T-helper 2 cell treated with Interferon-gamma antibody and Interleukin-4, amounts not matched to agents 100 ng/mL and 5 ng/mL, for 36 hours (primary cell): ENCODE measurements around the gene CAMK2N1. TPM values are rescaled to one million over a fixed set of nuclear protein-coding genes. Genes with fewer than 3 reads are reported as not detected.
"Not testable (repeated sequence)": the region's sequence is repeated elsewhere in the genome, so short reads cannot be mapped to it uniquely, and the experiment has no call there.

Experiments
- intact Hi-C: fragments of 100-400 bp; cut with micrococcal nuclease; formaldehyde crosslinking; loops from one replicate; pipeline ENCODE4 v1.15.1; 2023
- total RNA-seq: library from RNA; stranded (reverse); gene quantifications from 2 replicates; pipeline ENCODE4 v1.2.3, GENCODE V29; 2022

The CAMK2N1 gene
- total RNA-seq, 1 donor from 2014 or later, result 0.50 TPM

DNA sequence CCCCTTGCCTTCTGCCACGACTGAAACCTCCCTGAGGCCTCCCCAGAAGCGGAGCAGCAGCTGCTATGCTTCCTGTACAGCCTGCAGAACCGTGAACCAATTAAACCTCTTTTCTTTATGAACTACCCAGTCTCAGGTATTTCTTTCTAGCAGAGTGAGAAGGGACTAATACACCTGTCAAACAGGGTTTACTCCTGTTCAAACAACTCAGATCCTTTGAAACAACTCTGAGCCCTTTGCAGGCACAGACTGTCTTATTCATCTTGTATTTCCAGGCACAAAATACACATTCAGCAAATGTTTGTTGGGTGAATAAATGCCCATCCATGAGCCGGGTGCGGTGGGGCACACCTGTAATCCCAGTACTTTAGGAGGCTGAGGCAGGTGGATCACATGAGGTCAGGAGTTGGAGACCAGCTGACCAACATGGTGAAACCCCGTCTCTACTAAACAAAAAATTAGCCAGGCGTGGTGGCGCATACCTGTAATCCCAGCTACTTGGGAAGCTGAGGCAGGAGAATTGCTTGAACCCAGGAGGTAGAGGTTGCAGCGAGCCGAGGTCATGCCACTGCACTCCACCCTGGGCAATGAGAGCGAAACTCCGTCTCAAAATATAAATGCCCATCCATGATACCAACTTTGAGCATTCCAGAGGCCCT lies 10.8 kb upstream of the CAMK2N1 start:
- intact Hi-C loops, result not testable (repeated sequence)

DNA sequence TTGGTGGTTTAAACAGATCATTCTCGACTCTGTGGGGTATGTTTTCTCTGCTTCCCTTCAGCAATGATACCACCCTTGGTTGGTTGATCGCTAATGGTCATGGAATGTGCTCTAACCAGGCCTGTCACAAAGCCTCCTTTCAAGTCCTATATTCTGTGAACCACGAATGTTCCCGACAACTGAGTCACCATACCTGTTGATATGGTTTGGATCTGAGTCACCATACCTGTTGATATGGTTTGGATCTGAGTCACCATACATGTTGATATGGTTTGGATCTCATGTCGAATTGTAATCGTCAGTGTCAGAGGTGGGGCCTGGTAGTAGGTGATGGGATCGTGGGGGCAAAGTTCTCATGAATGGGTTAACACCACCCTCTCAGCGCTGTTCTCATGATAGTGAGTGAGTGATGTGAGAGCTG lies 10.2 kb upstream of the CAMK2N1 start:
- intact Hi-C loops, result no loop called here

DNA sequence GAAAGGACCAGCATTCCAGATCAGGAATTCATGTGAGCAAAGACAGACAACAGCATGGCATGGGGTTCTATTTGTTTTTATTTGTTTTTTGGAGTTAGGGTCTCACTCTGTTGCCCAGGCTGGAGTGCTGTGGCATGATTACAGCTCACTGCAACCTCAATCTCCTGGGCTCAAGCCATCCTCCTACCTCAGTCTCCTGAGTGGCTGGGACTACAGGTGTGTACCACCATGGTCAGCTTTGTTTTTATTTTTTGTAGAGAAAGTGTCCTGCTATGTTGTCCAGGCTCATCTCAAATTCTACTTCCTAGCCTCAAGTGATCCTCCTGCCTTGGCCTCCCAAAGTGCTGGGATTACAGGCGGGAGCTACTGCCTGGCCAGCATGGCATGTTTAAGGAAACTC lies 9.7 kb upstream of the CAMK2N1 start:
- intact Hi-C loops, result no loop called here

DNA sequence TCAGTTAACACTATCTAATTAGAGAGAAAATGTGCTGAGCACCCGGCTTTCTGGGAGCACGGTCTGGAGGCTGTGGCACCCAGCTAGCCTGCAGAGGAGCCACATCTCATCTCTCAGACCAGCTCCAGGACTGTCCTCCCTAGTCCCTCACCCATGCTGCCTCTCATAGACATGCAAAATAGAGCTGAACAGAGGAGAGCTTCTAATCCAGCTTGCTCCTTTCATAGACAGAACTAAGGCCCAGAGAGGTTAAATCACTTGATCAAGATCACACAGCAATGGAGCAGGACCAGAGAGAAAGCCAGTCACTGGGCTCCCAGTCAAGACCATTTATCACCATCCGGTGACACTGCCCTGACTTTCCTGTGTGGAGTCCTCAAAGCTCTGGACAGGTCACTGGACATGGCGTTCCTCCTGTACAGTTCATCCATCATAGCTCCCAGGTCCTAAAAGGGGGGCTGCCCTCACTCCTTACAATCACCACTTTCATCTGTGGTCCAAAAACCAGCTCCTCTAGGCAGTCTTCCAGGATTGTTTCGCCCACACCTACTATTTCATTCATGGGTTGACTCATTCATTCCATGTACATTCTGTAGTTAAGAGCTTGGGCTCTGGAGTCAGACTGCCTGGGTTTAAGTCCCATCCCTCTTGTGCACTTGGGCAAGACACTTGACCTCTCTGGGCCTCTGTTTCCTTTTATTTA lies 8.8 kb upstream of the CAMK2N1 start:
- intact Hi-C loops, result no loop called here

DNA sequence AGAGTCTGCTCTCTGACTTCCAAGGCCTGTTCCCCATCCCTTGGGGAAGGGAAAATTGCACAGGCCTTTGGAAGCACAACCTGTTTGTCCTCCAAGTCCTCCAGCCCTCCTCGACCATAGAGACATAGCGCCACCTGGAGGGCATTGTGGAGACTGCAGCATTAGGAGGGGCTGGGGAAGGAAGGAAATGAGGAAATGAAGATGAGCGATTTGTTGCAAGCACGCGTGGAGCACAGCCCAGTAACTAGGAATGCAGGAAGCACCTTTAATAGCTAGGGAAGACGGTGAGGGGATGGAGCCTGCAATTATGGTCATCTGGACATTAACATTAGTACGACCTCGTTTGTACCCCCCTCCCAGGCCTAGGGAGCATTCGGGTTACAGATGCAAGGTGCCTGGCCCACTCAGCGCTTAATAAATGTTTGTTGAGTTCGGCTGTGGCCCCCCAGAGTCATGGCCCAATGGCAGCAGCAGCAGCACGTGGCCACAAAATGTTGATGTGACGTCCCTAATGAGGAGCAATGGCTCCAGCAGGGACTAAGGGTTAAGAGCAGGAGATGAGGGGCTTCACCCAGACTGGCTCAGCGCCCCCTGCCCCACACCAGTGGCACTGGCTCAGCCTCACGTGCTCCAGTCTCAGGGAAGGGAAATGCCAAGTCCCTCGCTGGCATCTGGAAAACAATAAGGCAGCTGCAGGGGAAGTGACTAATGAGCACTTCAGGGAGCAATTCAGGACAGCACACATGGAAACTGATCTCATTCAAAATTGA lies 8.0 kb upstream of the CAMK2N1 start:
- intact Hi-C loops, result loop anchor here (2.0 kb wide), 1 partner anchor 281 kb away; no protein-coding TSS in a partner anchor

DNA sequence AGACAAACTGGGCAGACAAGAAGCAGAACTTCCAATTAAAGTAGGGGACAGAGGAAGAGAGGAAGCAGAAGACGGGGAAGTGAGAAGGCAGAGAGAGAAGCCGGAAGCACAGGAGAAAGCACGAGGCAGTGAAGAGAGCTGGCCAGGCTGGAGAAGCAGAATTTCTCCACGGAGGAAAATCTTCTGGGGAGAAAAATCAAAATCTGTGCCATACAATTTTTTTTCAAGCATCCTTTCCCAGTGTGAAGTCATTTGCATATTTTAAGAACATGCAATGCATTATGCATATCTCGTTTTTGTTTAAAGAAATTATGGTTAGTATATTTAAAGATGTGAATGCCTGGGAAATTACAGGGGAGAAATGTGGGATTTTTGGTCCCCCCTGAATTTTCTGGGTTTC lies 7.3 kb upstream of the CAMK2N1 start:
- intact Hi-C loops, result loop anchor here (2.0 kb wide), 1 partner anchor 281 kb away; no protein-coding TSS in a partner anchor

DNA sequence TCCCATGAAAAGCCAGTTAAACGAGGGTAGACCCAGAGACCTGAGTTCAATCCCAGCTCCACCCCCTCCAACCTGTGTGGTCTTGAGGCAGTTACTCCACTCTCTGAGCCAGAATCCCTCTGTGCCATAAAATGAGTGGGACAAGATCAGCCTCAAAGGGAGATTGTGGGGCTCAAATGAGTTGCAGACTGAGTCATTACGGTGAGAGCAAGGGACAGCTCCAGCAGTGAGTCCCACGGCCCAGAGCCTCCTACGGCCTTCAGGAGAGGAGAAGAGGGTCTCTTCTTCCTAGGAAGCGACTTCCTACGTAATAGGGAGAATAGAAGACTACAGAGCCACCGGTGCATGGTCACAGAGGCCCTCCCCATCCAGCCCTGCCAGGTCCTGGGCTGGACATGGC lies 6.7 kb upstream of the CAMK2N1 start:
- intact Hi-C loops, result loop anchor here (2.0 kb wide), 1 partner anchor 280 kb away; no protein-coding TSS in a partner anchor

DNA sequence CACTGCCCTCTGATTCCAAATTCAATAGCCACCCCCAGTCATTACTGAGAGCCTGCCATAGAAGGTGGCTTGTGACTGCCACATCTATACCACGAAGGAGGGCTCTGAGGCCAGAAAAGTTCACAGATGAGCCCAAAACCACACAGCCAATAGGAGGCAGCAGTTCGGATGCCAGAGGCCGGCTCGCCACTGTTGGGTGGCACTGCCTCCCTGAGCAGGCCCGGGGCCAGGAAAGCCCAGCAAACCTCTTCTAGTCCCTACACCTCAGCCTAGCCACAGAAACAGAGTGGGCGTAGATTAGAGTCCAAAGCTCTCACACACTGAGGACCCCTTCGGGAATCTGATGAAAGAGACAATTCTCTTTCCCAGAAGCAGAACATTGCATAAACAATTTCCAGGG lies 5.9 kb upstream of the CAMK2N1 start:
- intact Hi-C loops, result loop anchor here (2.0 kb wide), 1 partner anchor 279 kb away; no protein-coding TSS in a partner anchor

DNA sequence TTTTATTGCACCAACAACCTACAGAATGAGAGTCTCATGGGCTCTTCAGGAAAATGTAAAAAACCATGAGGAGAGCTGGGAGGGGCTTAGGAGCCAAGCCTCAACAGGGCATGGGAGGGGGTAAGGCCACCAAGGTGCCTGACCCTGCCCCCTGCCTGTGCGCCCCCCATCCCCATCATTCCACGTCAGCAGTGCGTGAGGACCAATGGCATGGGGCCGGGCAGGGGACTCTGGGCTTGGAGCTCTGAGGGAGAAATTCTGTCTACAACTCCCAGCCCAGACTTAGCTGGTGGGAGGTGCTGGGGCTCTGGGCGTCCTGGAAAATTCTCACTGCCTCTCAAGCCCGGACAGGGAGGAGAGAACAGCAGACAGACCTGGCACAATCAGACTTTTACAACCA lies 5.2 kb upstream of the CAMK2N1 start:
- intact Hi-C loops, result no loop called here

DNA sequence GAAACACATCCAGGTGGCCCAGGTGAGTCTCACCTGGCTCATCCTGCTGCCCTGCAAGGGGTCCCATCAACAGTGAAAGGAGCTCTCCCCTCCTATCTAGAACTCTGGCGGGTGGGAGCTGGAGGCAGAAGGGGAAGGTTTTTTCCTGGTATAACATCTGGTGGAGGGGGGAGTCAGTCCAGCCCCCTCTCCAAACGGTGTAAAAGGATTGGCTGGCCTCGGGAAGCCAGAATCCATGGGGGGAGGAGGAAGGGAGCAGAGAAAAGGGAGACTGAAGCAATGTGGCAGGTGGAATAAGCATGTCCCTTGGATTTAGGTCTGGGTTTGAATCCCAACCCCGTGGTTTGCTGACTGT lies 1.2 kb upstream of the CAMK2N1 start:
- intact Hi-C loops, result no loop called here

DNA sequence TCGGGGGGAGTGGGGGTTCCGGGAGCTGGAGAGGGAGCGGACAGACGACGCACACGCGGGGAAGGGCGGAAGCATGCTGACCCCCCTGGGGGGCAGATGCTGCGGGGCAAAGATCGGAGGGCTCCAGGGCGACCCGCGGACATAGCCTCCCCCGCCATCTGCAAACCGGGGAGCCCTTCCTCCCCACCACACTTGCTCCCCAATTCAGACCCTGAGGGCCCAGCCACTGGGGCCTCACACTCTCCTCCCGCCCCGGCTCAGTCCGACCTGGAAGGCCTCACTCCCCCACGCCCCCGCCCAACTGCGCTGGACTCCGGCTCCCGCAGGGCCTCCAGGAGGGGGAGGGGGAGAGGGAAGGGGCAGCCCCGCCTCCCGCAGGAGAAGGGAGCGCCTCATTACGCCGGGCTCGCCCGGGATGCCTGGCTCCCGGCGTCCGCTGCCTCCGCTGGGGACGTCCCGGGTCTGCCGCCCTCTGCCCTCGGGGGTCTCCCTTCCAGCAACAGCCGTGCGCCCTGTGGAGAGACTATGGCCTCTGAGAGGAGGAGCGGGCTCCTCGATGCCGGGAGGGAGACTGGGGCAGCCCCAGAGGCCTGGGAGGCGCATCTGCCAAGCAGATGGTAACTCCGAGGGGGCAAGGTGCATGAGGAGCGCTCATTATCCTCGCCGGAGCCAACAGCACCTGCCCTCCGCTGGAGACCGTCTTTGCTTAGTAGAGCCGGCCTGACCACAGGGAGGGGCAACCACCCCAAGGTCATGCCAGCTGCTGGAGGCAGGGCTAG lies 636 bp upstream of the CAMK2N1 start:
- intact Hi-C loops, result no loop called here

DNA sequence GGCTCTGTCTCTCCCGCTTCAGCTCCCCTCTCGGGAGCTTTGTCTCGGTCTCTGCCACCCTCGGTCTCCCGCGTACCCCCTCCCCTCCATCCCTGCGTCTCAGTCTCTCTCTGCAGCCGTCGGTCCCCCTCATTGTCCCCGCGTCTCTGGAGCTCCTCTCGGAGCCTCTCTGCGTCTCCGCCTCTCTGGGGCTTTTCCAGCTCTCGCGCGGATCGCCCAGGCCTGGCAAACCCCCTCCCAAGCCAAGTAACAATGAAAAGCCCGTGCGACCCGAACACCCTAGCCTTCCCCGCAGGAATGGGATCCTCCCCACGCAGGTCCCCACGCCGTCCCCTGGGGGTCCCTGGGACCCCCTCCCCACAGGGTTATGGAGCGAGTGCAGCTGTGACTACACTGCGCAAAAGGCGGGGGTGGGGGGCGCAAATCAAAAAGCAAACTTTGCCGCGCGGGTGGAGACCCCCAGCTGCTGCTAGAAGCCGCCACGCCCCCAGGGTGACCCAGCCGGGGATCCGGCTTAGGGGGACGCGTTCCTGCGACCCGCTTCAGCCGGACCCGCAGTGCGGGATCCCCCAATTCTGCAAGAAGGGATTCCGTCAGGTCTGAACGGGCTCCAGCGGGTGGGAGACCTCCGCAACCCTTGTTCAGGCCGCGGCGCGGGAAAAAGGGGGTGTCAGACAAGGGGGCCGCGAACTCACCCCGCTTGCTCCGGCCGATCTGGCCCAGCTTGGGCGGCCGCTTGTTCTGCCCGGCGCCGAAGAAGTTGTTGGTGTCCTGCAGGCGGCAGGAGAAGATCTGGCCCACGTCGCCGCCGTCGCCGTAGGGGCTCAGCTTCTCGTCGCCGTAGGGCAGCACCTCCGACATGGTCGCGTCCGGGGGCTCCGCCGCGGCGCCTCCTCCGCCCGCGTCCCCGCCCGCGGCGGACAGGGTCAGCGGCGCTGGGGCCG lies 1.2 kb downstream of the CAMK2N1 start:
- intact Hi-C loops, result no loop called here

DNA sequence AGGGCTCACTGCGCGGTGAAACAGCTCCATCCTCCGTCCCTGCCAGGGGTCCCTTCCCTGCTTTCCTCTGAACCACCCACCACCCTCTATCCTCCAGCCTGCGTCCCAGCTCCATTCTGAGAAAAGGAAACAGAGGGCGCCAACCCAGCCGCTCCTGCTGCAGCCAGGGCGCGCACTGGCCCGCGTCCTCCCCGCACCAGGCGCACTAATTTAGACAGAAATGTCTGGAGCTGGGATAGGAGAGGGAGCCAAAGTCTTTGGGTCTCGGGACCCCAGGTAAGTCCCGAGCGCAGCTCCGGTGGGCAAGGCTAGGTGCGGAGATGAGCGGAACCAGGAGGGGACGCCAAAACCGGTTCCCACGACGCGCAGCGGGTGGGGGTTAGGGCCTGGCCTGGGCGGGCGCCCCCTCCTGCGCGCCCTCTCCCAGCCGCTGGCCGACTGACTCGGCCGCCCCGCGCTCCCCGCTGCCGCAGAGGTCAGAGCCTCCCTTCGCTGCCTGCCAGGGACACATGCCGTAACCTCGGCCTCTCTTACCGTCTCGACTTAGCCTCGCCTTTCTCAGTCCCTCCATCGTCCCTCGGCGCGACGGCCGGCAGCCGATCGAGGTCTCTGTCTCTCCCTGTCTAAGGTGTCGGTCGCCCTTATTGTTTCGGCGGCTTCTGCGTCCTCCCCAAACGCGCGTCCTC lies 2.0 kb downstream of the CAMK2N1 start:
- intact Hi-C loops, result no loop called here

DNA sequence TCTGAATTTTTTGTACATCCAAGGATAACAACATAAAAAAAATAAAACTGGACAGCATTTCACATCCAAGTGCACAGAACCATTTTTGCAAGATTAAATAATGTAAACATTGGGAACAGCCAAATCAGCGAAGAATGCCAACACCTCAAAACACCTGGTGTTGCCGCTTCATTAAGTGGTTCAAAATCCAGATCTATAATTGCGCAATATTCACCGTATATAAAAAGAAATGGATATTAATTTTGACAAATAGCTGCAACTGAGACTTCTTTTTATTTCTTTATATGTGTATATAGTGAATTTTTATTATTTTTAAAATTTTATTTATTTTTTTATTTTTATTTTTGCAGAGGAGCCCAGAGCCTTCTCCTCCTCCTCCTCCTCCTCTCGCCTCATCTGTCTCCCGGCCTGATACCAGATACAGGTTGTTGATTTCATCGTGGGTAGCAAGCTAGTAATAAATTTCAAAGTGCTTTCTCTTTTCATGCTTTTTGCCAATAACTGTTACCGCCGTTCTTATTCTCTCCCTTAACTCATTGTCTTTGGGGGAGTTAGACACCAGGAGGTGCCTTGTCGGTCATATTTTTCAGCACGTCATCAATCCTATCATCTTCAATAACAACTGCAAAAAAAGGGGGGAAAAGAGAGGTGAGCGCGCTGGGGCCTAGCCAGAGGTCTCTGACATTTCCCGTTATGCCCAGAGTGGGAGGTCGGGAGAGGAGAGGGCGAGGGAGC lies 2.7 kb downstream of the CAMK2N1 start:
- intact Hi-C loops, result no loop called here

DNA sequence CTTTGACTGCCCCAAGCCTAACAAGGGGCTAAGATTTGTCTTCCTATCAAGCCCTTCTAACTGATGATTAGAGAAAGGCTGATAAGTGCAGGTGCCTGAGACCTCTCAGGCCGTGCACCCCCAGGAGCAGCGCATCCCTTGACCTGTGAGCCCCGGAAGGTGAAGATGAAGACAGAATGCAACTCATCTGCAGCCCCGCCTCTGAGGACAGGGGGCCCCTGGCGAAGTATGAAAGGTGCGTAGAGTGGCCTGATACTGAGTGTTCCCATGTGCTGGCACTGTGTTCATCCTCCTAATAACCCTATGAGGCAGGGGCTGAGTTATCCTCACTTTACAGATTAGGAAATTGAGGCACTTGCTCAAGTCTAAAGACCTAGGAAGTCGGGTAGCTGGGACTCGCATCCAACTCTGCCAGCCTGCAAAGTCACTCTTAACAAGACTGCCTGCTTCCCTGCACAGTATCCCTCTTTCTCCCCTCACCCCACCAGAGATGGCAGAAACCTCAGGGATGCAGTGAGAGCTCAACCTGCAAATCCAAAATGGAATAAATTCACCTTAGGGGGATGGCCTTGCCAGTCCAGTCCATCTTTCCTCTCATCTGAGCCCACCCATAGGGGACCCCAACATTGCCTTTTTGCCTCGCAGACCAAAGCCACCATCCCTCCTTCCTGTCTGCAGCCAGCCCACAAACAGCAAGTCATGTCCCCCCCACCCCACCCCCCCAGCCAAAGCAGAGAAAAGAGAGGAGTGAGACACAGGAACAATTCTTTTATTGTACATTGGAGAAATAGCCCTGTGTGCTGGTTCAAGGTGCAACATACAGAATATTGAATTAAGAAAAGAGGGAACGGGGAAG lies 4.1 kb downstream of the CAMK2N1 start:
- intact Hi-C loops, result no loop called here

DNA sequence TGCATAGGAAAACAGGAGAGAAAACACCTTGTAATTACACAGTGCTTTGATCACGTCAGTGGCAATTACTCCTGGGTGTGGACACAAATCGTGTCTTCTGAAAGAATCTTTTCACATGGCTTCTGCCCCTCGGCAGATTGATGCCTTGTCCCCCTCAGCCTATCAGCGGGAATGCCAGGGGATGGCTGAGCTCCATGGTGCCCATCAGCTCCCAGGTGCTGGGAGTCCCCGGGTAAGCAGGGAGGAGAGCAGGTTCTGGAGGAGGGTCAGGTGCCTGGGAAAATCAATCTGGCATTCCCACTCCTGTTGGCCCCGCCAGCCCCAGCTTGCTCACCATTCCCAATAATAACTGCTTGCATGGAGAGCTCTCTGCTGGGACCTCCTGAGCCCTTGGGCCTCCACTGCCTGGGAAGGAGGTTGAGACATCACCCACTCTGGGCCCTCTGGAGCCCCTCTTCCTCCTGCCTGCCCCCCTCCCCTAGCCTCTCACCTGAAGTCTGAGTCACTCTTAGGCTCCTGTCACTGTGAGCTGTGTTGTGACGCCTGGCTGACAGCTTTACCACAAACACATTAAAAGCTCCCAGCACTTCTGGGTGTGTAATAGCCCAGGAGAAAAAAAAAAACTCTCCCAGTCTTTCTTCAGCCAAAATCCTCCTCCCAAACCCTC lies 4.9 kb downstream of the CAMK2N1 start:
- intact Hi-C loops, result no loop called here

DNA sequence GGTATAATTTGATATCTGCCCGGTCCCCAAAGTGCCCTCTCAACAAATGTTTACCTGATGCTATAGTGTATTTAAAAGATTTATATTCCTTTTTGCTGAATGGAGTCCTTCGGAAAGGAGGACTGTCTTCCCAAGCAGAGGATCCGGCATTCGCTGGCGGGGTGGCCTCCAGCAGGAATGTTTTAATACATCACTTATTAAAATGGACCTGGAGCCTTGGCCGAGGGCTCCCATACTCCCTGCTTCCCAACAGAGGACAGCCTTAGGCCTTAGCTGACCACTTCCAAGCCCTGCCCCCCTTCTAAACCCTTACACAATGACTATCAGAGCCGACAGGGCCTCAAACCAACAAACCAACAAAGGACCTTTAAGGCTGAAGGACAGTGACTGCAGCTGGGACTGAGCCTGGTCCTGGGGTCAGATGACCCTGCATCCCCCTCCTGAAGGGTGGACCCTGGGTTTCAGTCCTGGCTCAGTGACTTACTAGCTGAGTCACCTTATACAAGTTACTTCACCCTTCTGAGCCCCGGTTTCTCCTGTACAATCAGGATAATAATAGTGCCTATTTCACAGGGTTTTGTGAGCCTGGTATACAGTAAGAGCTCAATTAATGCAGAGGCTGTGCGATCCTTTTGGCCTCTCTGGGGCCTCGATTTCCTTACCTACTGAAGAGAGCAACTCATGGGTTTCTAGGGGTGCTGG lies 5.6 kb downstream of the CAMK2N1 start:
- intact Hi-C loops, result no loop called here
